ENCODE measurements around the gene ZNF345.
A peak's percentile ranks its signal among the peaks of the same experiment; 100 is the strongest.

ZNF345 gene

DNA sequence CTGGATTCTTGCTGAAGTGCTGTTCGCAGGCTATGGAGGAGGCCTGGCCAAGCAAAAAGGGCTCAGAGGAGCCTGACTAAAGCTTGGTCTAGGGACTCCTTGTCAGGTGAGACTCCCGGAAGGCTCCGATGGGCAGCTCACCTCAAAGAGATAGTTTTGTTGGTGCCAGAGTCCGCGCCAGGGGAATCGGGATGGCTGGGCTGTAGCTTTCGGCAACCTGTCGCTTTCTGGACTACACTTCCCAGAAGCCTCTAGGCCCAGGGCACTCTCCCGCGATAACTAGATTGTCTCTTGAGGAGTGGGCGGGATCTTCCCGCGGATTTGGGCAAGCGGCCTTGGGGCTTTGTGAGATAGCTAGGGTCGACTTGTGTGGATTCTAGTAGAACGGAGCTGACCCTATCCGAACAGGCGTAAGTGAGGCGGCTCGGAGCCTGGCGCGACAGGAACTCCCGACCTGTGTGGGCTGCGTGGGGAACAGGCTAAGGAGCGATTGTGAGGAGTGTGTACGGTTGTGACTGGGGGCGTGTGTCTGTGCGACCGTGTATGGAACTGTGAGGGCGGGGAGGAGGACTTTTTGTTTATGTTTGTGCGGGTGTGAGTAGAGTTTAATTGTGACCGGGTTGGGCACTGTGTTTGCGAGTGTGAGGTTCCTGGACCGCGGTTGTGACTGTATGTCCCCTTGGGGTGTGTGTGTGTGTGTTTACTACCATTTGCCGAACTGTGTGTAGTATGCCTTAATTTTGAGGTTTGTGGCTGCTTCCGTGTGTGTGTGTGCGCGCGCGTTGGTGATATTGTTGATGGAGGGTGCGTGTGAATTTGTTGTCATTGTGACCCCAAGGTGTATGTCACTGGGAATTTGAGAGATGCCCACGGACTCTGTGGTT, at the start of gene ZNF345:
Gene ZNF345 (plus strand): TSS at position 318 of the 884 bp plus-strand sequence. CDS start 25,955 bp downstream, outside the sequence.
- FAIRE-seq (peak; percentile 67), DNase-seq (ENCODE audit: extremely low spot score, insufficient read length, low read depth) (peak; percentile 56)

GRCh38 chr19:36805364-36805763, 45.3 kb upstream of the ZNF345 start:
- no peak for FAIRE-seq

GRCh38 chr19:36807029-36807428, 43.6 kb upstream of the ZNF345 start:
- DNase-seq (ENCODE audit: extremely low spot score, insufficient read length, low read depth) (no peak), FAIRE-seq (no peak)

More at GRCh38 chr19:36805364-36805763, 45.3 kb upstream of the ZNF345 start:
- DNase-seq (ENCODE audit: extremely low spot score, insufficient read length, low read depth): no peak

DNA sequence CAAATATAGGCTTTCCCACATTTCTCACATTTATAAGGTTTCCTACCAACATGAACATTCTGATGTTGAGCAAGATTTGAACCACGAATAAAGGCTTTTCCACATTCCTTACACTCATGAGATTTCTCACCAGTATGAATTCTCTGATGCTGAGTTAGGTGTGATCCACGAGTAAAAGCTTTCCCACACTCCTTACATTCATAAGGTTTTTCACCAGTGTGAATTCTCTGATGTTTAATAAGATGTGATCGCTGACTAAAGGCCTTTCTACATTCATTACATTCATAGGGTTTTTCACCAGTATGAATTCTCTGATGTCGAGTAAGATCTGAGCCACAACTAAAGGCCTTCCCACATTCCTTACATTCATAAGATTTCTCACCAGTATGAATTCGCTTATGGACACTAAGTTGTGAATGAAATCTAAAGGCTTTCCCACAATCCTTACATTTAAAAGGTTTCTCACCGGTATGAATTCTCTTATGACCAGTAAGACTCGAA, 31.5 kb upstream of the ZNF345 start:
- DNase-seq (ENCODE audit: extremely low spot score, insufficient read length, low read depth) (no peak), FAIRE-seq (no peak)

DNA sequence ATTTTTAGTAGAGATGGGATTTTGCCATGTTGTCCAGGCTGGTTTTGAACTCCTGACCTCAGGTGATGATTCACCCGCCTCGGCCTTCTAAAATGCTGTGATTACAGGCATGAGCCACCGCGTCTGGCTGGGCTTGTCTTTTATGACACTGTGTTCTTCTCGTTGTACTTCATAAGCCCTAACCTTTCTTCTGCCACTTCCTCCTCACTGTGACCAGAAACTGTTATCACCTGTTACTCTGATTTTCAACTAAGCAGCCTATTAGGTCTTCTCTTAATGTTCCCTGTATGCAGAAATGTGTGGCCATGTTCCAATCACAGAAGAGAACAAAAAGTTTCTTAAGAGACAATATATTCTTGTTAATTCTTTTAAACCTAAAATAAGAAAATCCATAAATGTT, 28.9 kb upstream of the ZNF345 start:
- no peak for DNase-seq (ENCODE audit: extremely low spot score, insufficient read length, low read depth)
- FAIRE-seq: no peak

- no peak for DNase-seq (ENCODE audit: extremely low spot score, insufficient read length, low read depth)
- FAIRE-seq: no peak
Observed at GRCh38 chr19:36833430-36833829, 17.2 kb upstream of the ZNF345 start.

- no peak for DNase-seq (ENCODE audit: extremely low spot score, insufficient read length, low read depth)
- FAIRE-seq: no peak
Observed at GRCh38 chr19:36837176-36837905, 13.3 kb upstream of the ZNF345 start.

- FAIRE-seq: peak; percentile 79
Observed at GRCh38 chr19:36837906-36838783, 12.5 kb upstream of the ZNF345 start, which contains the start of gene ZNF790. Gene ZNF790 (minus strand): TSS chr19:36838387. CDS start chr19:36825619, 12,768 bp downstream.

DNA sequence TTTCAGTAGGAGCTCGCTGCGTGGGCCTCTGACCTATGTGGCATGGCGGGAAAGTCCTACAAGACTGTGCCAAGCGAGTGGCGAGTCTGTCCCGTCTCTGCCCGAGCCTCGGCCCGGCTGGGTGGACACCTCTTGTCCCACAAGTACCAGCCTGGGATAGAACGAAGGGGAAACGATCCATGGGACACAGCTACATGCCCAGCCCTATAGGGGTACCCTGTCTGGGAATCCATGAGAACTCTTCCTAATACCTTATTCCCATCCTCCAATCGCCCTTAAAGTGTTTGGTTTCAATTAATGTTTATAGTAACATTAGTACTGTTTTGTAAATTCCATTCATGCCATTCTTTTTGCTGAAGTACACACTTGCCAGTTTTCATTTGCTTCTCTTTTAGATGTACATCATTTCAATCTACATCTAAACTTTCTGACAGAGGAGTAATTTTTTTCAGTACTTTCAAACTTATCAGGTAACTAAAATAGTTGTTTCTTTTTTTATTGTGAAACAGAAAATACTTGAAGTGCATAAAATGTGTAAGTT, 11.8 kb upstream of the ZNF345 start:
- no peak for DNase-seq (ENCODE audit: extremely low spot score, insufficient read length, low read depth)
- no peak for FAIRE-seq

More at GRCh38 chr19:36837906-36838783, 12.5 kb upstream of the ZNF345 start, which contains the start of gene ZNF790:
- DNase-seq (ENCODE audit: extremely low spot score, insufficient read length, low read depth): no peak

- FAIRE-seq (no peak), DNase-seq (ENCODE audit: extremely low spot score, insufficient read length, low read depth) (no peak)
Observed at GRCh38 chr19:36847968-36848367, 2.7 kb upstream of the ZNF345 start.

DNA sequence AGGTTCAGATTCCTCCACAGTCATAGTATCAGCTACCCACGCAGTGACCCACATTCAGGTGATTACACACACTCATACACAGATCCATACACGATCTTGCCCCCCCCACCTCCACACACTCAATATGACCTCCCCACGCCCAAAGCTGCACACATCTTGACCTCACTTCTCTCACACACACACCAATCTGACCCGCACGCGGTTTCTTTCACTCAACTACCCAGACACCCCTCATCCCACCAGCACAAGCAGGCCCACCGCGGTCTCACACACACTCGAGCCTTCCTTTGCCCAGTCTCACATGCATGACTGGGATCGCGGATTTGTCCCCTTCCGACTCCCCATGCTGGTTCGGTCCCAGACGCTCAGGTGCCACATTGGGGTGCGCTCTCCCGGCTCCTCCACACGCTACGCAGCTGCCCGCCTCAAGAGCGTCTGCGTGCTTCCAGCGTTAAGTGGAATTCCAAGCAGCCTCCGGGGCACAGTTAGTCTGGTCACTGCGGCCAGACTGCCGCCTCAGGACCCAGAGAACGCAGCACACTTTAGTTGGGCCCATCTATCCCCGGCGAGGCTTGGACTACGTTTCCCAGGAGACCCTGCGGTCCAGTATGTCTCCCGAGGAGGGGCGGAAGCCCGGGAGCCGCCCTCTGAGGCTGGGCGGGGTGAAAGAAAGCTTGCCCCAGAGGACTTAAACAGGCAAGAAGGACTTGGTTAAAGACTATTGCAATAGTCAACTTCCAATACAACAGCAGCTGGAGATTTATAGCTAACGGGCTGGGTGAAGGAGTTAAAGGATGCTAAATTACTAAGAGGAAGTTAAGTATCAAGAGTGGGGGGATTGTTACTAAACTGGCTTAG, 746 bp upstream of the ZNF345 start:
- DNase-seq (ENCODE audit: extremely low spot score, insufficient read length, low read depth) (peak; percentile 51), FAIRE-seq (peak; percentile 81)

DNA sequence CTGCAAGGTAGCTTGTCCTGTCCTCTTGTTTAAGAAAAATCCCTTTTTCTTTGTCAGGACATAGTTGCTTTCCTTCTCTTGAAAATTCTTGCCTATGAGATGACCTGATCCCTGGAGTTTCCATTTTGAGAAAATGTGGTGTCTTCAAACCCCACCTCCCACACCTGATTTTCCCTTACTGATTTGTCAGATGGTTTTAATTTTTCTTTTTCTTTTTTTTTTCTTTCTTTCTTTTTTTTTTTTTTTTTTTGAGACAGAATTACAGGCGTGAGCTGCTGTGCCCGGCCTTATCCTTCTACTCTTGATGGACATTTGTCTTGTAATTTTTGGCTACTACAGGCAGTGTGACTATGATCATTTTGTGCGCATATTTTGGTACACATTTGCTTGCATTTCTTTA, 1.2 kb downstream of the ZNF345 start:
- DNase-seq (ENCODE audit: extremely low spot score, insufficient read length, low read depth): no peak
- no peak for FAIRE-seq

- FAIRE-seq (no peak), DNase-seq (ENCODE audit: extremely low spot score, insufficient read length, low read depth) (no peak)
Observed at GRCh38 chr19:36876993-36877938, 26.6 kb downstream of the ZNF345 start.

DNA sequence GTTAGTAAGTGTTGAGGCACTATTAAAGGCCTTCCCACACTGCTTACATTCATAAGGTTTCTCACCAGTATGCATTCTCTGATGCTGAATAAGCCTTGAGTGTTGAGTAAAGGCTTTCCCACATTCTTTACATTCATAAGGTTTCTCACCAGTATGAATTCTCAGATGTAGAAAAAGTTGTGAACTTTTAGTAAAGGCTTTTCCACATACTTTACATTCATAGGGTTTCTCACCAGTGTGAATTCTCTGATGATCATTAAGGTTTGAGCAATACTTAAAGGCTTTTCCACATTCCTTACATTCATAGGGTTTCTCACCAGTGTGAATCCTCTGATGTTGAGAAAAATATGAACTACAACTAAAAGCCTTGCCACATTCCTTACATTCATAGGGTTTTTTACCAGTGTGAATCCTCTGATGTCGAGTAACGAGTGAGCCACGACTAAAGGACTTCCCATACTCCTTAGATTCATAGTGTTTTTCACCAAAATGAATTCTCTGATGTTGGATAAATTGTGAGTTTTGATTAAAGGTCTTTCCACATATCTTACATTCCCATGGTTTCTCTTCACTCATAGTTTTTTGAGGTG, 41.2 kb downstream of the ZNF345 start:
- FAIRE-seq: no peak
- DNase-seq (ENCODE audit: extremely low spot score, insufficient read length, low read depth): no peak

- FAIRE-seq (no peak), DNase-seq (ENCODE audit: extremely low spot score, insufficient read length, low read depth) (no peak)
Observed at GRCh38 chr19:36894849-36895383, 44.2 kb downstream of the ZNF345 start.

DNA sequence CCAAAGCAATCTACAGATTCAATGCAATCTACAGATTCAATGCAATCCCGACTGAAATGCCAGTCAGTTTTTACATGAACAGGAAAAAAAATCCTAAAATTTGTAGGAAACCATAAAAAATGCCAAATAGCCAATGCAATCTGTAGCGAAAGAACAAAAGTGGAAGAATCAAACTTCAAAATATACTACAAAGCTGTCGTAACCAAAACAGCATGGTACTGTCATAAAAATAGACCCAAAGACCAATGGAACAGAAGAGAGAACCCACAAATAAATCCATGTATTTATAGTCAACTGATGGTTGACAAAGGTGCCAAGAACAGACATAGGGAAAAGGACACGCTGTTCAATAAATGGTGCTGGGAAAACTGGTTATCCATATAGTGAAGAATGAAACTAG, 47.7 kb downstream of the ZNF345 start:
- DNase-seq (ENCODE audit: extremely low spot score, insufficient read length, low read depth): no peak
- FAIRE-seq: no peak
